ENCODE data around the gene KCNE1.

The KCNE1 gene

DNA sequence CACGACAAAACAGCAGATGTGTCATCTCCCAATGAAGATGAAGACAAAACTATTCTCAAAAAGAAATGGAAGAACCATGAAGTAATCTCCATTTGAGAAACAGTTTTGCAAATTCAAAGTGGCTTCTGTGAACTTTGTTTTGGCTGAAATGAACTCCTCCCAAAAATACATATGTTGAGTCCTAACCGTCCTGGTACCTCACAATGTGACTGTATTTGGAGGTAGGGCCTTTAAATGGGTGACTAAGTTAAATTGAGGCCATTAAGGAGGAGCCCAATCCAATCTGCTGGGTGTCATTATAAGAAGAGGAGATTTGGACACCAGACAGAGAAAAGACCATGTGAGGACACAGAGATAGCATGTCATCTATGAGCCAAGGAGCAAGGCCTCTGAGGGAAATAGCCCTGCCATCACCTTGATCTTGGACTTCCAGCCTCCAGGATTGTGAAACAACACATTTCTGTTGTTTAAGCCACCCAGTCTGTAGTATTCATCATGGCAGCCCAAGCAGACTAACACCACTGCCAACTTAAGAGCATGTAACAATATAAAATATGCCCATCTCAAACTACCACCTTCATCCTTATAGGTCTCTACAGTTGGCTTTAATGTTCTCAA is 38.3 kb upstream of the KCNE1 start:
- H3K23ac ChIP-seq (ENCODE audit: low read length), result no peak overlapping the region
- H4K8ac ChIP-seq (ENCODE audit: low read depth, low read length), result no peak overlapping the region
- H3K79me1 ChIP-seq (ENCODE audit: low read length), result no peaks in the 10 kb centered on the region
- H3K36me3 ChIP-seq (ENCODE audit: control insufficient read depth, insufficient read depth, low read length), result no peaks in the 10 kb centered on the region
- H2BK15ac ChIP-seq (replicated peaks; ENCODE audit: low read depth), result no peak overlapping the region
- no peak overlapping the region for H3K4ac ChIP-seq (ENCODE audit: low read depth, low read length)
- H4K5ac ChIP-seq (ENCODE audit: low read length), result no peak overlapping the region
- no peak overlapping the region for H2AK5ac ChIP-seq (ENCODE audit: low read length)
- H3K79me2 ChIP-seq (ENCODE audit: control insufficient read depth, insufficient read depth, low read length), result no peaks in the 10 kb centered on the region
- no peak overlapping the region for H3K18ac ChIP-seq (ENCODE audit: low read length)
- H3K4me2 ChIP-seq (ENCODE audit: low read length), result no peak overlapping the region
- H3K27me3 ChIP-seq (ENCODE audit: insufficient read depth, low read length, poor library complexity), result no peaks in the 10 kb centered on the region
- DNase-seq, result no peak
- no peak overlapping the region for H2BK120ac ChIP-seq (ENCODE audit: low read depth, low read length)
- H3K4me1 ChIP-seq (ENCODE audit: control insufficient read depth, low read depth, low read length), result no peaks in the 10 kb centered on the region
- no CpG with 5 or more reads among the region's 2 CpGs for WGBS (ENCODE audit: extremely low coverage, insufficient coverage, low lambda C conversion rate)
- H3K4me3 ChIP-seq (ENCODE audit: low read length), result no peak overlapping the region
- H3K27ac ChIP-seq (ENCODE audit: low read depth, low read length), result no peak overlapping the region
- H3K56ac ChIP-seq (ENCODE audit: low read length), result no peak overlapping the region
- H2BK5ac ChIP-seq (ENCODE audit: low read length), result no peak overlapping the region
- no peak overlapping the region for H3K9ac ChIP-seq (ENCODE audit: low read length)

GRCh38 chr21:34548781-34549376 is 36.9 kb upstream of the KCNE1 start:
- H3K4me1 ChIP-seq (ENCODE audit: control insufficient read depth, low read depth, low read length), result no peaks in the 10 kb centered on the region

GRCh38 chr21:34546542-34546941 is 34.5 kb upstream of the KCNE1 start:
- H2BK120ac ChIP-seq (ENCODE audit: low read depth, low read length), result no peak overlapping the region
- no peak overlapping the region for H3K4me3 ChIP-seq (ENCODE audit: low read length)
- H3K4ac ChIP-seq (ENCODE audit: low read depth, low read length), result no peak overlapping the region
- no peak overlapping the region for H2AK5ac ChIP-seq (ENCODE audit: low read length)
- WGBS (ENCODE audit: extremely low coverage, insufficient coverage, low lambda C conversion rate), result no CpG with 5 or more reads among the region's 6 CpGs
- no peak overlapping the region for H3K9ac ChIP-seq (ENCODE audit: low read length)
- no peaks in the 10 kb centered on the region for H3K27me3 ChIP-seq (ENCODE audit: insufficient read depth, low read length, poor library complexity)
- no peak for DNase-seq
- H3K56ac ChIP-seq (ENCODE audit: low read length), result no peak overlapping the region
- H2BK15ac ChIP-seq (replicated peaks; ENCODE audit: low read depth), result no peak overlapping the region
- H3K27ac ChIP-seq (ENCODE audit: low read depth, low read length), result no peak overlapping the region
- no peaks in the 10 kb centered on the region for H3K79me1 ChIP-seq (ENCODE audit: low read length)
- H2BK5ac ChIP-seq (ENCODE audit: low read length), result no peak overlapping the region
- no peaks in the 10 kb centered on the region for H3K4me1 ChIP-seq (ENCODE audit: control insufficient read depth, low read depth, low read length)
- H4K8ac ChIP-seq (ENCODE audit: low read depth, low read length), result no peak overlapping the region
- H3K79me2 ChIP-seq (ENCODE audit: control insufficient read depth, insufficient read depth, low read length), result no peaks in the 10 kb centered on the region
- H3K18ac ChIP-seq (ENCODE audit: low read length), result no peak overlapping the region
- no peak overlapping the region for H4K5ac ChIP-seq (ENCODE audit: low read length)
- no peak overlapping the region for H3K23ac ChIP-seq (ENCODE audit: low read length)
- no peaks in the 10 kb centered on the region for H3K36me3 ChIP-seq (ENCODE audit: control insufficient read depth, insufficient read depth, low read length)
- no peak overlapping the region for H3K4me2 ChIP-seq (ENCODE audit: low read length)

More at GRCh38 chr21:34548781-34549376, 36.9 kb upstream of the KCNE1 start:
- DNase-seq, result no peak
- no peaks in the 10 kb centered on the region for H3K79me2 ChIP-seq (ENCODE audit: control insufficient read depth, insufficient read depth, low read length)
- no peak overlapping the region for H3K4ac ChIP-seq (ENCODE audit: low read depth, low read length)
- H3K4me3 ChIP-seq (ENCODE audit: low read length), result no peak overlapping the region
- no peaks in the 10 kb centered on the region for H3K79me1 ChIP-seq (ENCODE audit: low read length)
- H3K27ac ChIP-seq (ENCODE audit: low read depth, low read length), result no peak overlapping the region
- H4K5ac ChIP-seq (ENCODE audit: low read length), result no peak overlapping the region
- H3K27me3 ChIP-seq (ENCODE audit: insufficient read depth, low read length, poor library complexity), result no peaks in the 10 kb centered on the region
- no peaks in the 10 kb centered on the region for H3K36me3 ChIP-seq (ENCODE audit: control insufficient read depth, insufficient read depth, low read length)
- H3K4me2 ChIP-seq (ENCODE audit: low read length), result no peak overlapping the region
- no peak overlapping the region for H4K8ac ChIP-seq (ENCODE audit: low read depth, low read length)
- no CpG with 5 or more reads among the region's 11 CpGs for WGBS (ENCODE audit: extremely low coverage, insufficient coverage, low lambda C conversion rate)
- H3K56ac ChIP-seq (ENCODE audit: low read length), result no peak overlapping the region
- H3K18ac ChIP-seq (ENCODE audit: low read length), result no peak overlapping the region
- no peak overlapping the region for H2BK120ac ChIP-seq (ENCODE audit: low read depth, low read length)
- no peak overlapping the region for H2BK15ac ChIP-seq (replicated peaks; ENCODE audit: low read depth)
- no peak overlapping the region for H2BK5ac ChIP-seq (ENCODE audit: low read length)
- no peak overlapping the region for H2AK5ac ChIP-seq (ENCODE audit: low read length)
- no peak overlapping the region for H3K23ac ChIP-seq (ENCODE audit: low read length)
- H3K9ac ChIP-seq (ENCODE audit: low read length), result no peak overlapping the region

GRCh38 chr21:34545079-34545884 is 33.3 kb upstream of the KCNE1 start:
- no peak overlapping the region for H4K8ac ChIP-seq (ENCODE audit: low read depth, low read length)
- no peak overlapping the region for H3K4me3 ChIP-seq (ENCODE audit: low read length)
- H3K18ac ChIP-seq (ENCODE audit: low read length), result no peak overlapping the region
- peak overlapping the region; percentile 34 for H3K56ac ChIP-seq (ENCODE audit: low read length)
- no peaks in the 10 kb centered on the region for H3K4me1 ChIP-seq (ENCODE audit: control insufficient read depth, low read depth, low read length)
- H3K27ac ChIP-seq (ENCODE audit: low read depth, low read length), result no peak overlapping the region
- no peaks in the 10 kb centered on the region for H3K27me3 ChIP-seq (ENCODE audit: insufficient read depth, low read length, poor library complexity)
- no peak overlapping the region for H2BK15ac ChIP-seq (replicated peaks; ENCODE audit: low read depth)
- H3K9ac ChIP-seq (ENCODE audit: low read length), result no peak overlapping the region
- WGBS (ENCODE audit: extremely low coverage, insufficient coverage, low lambda C conversion rate), result no CpG with 5 or more reads among the region's 10 CpGs
- peak overlapping the region; percentile 18 for H3K4ac ChIP-seq (ENCODE audit: low read depth, low read length)
- H3K36me3 ChIP-seq (ENCODE audit: control insufficient read depth, insufficient read depth, low read length), result no peaks in the 10 kb centered on the region
- H3K4me2 ChIP-seq (ENCODE audit: low read length), result no peak overlapping the region
- no peaks in the 10 kb centered on the region for H3K79me1 ChIP-seq (ENCODE audit: low read length)
- H3K79me2 ChIP-seq (ENCODE audit: control insufficient read depth, insufficient read depth, low read length), result no peaks in the 10 kb centered on the region
- no peak overlapping the region for H2BK5ac ChIP-seq (ENCODE audit: low read length)
- H2AK5ac ChIP-seq (ENCODE audit: low read length), result no peak overlapping the region
- peak; percentile 68 for DNase-seq
- H4K5ac ChIP-seq (ENCODE audit: low read length), result no peak overlapping the region
- no peak overlapping the region for H2BK120ac ChIP-seq (ENCODE audit: low read depth, low read length)
- H3K23ac ChIP-seq (ENCODE audit: low read length), result no peak overlapping the region

- WGBS (ENCODE audit: extremely low coverage, insufficient coverage, low lambda C conversion rate), result no CpG with 5 or more reads among the region's 7 CpGs
- H2BK15ac ChIP-seq (replicated peaks; ENCODE audit: low read depth), result no peak overlapping the region
- H2BK120ac ChIP-seq (ENCODE audit: low read depth, low read length), result no peak overlapping the region
- H3K9ac ChIP-seq (ENCODE audit: low read length), result no peak overlapping the region
- H2AK5ac ChIP-seq (ENCODE audit: low read length), result no peak overlapping the region
- H3K27ac ChIP-seq (ENCODE audit: low read depth, low read length), result no peak overlapping the region
- H4K8ac ChIP-seq (ENCODE audit: low read depth, low read length), result no peak overlapping the region
- no peak overlapping the region for H2BK5ac ChIP-seq (ENCODE audit: low read length)
- no peak overlapping the region for H3K18ac ChIP-seq (ENCODE audit: low read length)
- no peak overlapping the region for H3K56ac ChIP-seq (ENCODE audit: low read length)
- H3K36me3 ChIP-seq (ENCODE audit: control insufficient read depth, insufficient read depth, low read length), result no peaks in the 10 kb centered on the region
- no peak overlapping the region for H4K5ac ChIP-seq (ENCODE audit: low read length)
- no peak overlapping the region for H3K4me2 ChIP-seq (ENCODE audit: low read length)
- H3K79me1 ChIP-seq (ENCODE audit: low read length), result no peaks in the 10 kb centered on the region
- no peaks in the 10 kb centered on the region for H3K27me3 ChIP-seq (ENCODE audit: insufficient read depth, low read length, poor library complexity)
- no peaks in the 10 kb centered on the region for H3K79me2 ChIP-seq (ENCODE audit: control insufficient read depth, insufficient read depth, low read length)
- H3K4me3 ChIP-seq (ENCODE audit: low read length), result no peak overlapping the region
- H3K4me1 ChIP-seq (ENCODE audit: control insufficient read depth, low read depth, low read length), result no peaks in the 10 kb centered on the region
- peak; percentile 91 for DNase-seq
- H3K23ac ChIP-seq (ENCODE audit: low read length), result no peak overlapping the region
- H3K4ac ChIP-seq (ENCODE audit: low read depth, low read length), result no peak overlapping the region
Measured at GRCh38 chr21:34544032-34544496, 32.1 kb upstream of the KCNE1 start.

Measured in mesendoderm (in vitro differentiated cells).